H1 (cell line): ENCODE measurements around the gene ALPG. TPM values are rescaled to one million over a fixed set of nuclear protein-coding genes. Genes with fewer than 3 reads are reported as not detected.

Experiments used
- CTCF ChIA-PET: fragments of 300-600 bp; sonication (Branson Sonifier 250); formaldehyde crosslinking; loops from one replicate; lab custom pipeline; 2021; ENCODE audit not compliant: partially characterized antibody; lab: Charles Lee
- POLR2A ChIA-PET: fragments of 300-600 bp; sonication (Branson Sonifier 250); formaldehyde crosslinking; loops from one replicate; lab custom pipeline; 2021; ENCODE audit warnings: inconsistent platforms; ENCODE audit not compliant: partially characterized antibody; lab: Charles Lee
- DNase-seq, 2 experiments: peaks; one replicate each; pipeline versions ENCODE4 v3.0.0 to v3.0.0-alpha.2; 2010 to 2022; ENCODE audit warnings: low spot score in 2 of 2, low read depth in 1 of 2, mixed read lengths in 1 of 2
- FAIRE-seq: peaks from 2 replicates; lab custom pipeline; 2011; peaks lifted over from hg19 to GRCh38; lab: Jason Lieb, UNC
- H2AFZ ChIP-seq: 2 replicates; pipeline ENCODE4 v1.8.1; 2012; ENCODE audit warnings: low read length, inconsistent platforms
- H2AK5ac ChIP-seq: 2 replicates; pipeline ENCODE4 v1.6.1; 2013; ENCODE audit warnings: low read depth, low read length
- H2BK120ac ChIP-seq: replicated peaks from 2 replicates; pipeline ENCODE3; 2013; ENCODE audit warnings: low read depth, low read length, inconsistent platforms
- H2BK12ac ChIP-seq: 2 replicates; pipeline ENCODE4 v1.6.1; 2013; ENCODE audit warnings: low read depth, low read length
- H2BK15ac ChIP-seq: 2 replicates; pipeline ENCODE4 v1.6.1; 2013; ENCODE audit warnings: low read length
- H2BK20ac ChIP-seq: 2 replicates; pipeline ENCODE4 v1.6.1; 2013; ENCODE audit warnings: low read length
- H2BK5ac ChIP-seq: 2 replicates; pipeline ENCODE4 v1.6.1; 2013; ENCODE audit warnings: low read depth, low read length
- H3K14ac ChIP-seq: 2 replicates; pipeline ENCODE4 v1.6.1; 2013; ENCODE audit warnings: inconsistent platforms; ENCODE audit not compliant: insufficient read length
- H3K18ac ChIP-seq: 2 replicates; pipeline ENCODE4 v1.6.1; 2013; ENCODE audit warnings: low read length; ENCODE audit errors: extremely low read depth
- H3K23ac ChIP-seq: 2 replicates; pipeline ENCODE4 v1.6.1; 2013; ENCODE audit warnings: inconsistent platforms; ENCODE audit not compliant: insufficient read length
- H3K23me2 ChIP-seq: 2 replicates; pipeline ENCODE4 v1.6.1; 2013; ENCODE audit warnings: low read depth, low read length
- H3K27ac ChIP-seq: 2 replicates; pipeline ENCODE4 v1.6.1; 2011; ENCODE audit warnings: low read depth, low read length, inconsistent platforms
- H3K27me3 ChIP-seq, 4 experiments: replicated peaks in 1 of 4; 1 replicate in 1 of 4; 2 replicates in 3 of 4; pipeline versions ENCODE4 v1.6.1 to v1.8.1; 2011 to 2013; ENCODE audit warnings: low read length in 3 of 4, mild to moderate bottlenecking in 3 of 4, inconsistent platforms in 2 of 4, mixed read lengths in 2 of 4, moderate library complexity in 1 of 4; ENCODE audit not compliant: control insufficient read depth in 3 of 4, insufficient read depth in 3 of 4; ENCODE audit errors: extremely low read depth in 1 of 4
- H3K36me3 ChIP-seq, 4 experiments: 2 replicates each; pipeline versions ENCODE4 v1.6.1 to v1.8.1; 2011 to 2013; ENCODE audit warnings: mild to moderate bottlenecking in 4 of 4, low read length in 3 of 4, moderate library complexity in 2 of 4, control low read depth in 1 of 4, inconsistent platforms in 1 of 4; ENCODE audit not compliant: insufficient read depth in 4 of 4, control insufficient read depth in 2 of 4
- H3K4ac ChIP-seq: replicated peaks from 2 replicates; pipeline ENCODE3; 2013; ENCODE audit warnings: low read length, low read depth, mixed read lengths, inconsistent platforms; ENCODE audit not compliant: insufficient read length
- H3K4me1 ChIP-seq, 4 experiments: replicated peaks in 1 of 4; 1 replicate in 1 of 4; 2 replicates in 3 of 4; pipeline versions ENCODE4 v1.6.1 to v1.8.1; 2011 to 2013; ENCODE audit warnings: low read length in 3 of 4, inconsistent platforms in 2 of 4, mixed read lengths in 1 of 4; ENCODE audit not compliant: insufficient read depth in 4 of 4, control insufficient read depth in 3 of 4
- H3K4me2 ChIP-seq, 2 experiments: 2 replicates each; pipeline versions ENCODE4 v1.6.1 to v1.8.1; 2011 to 2013; ENCODE audit warnings: low read depth in 2 of 2, low read length in 2 of 2, control low read depth in 1 of 2, inconsistent platforms in 1 of 2, mild to moderate bottlenecking in 1 of 2; ENCODE audit not compliant: insufficient read depth in 1 of 2
- H3K4me3 ChIP-seq, 4 experiments: fragments of 200-600, 300-600 bp in 1 of 4; sonication (generic), shearing (Covaris generic), sonication (Bioruptor Twin) in 1 of 4; 2 replicates each; pipeline versions ENCODE4 v1.5.1 to v1.8.1; 2011 to 2016; ENCODE audit warnings: low read length in 4 of 4, low read depth in 3 of 4, control low read depth in 2 of 4, inconsistent platforms in 2 of 4, mild to moderate bottlenecking in 2 of 4, mixed read lengths in 1 of 4, moderate library complexity in 1 of 4; ENCODE audit not compliant: insufficient read depth in 2 of 4; ENCODE audit errors: extremely low read depth in 1 of 4
- H3K56ac ChIP-seq: replicated peaks from 2 replicates; pipeline ENCODE3; 2013; ENCODE audit warnings: low read depth, mild to moderate bottlenecking, mixed read lengths, low read length, inconsistent platforms; ENCODE audit not compliant: insufficient read length
- H3K79me1 ChIP-seq: 2 replicates; pipeline ENCODE4 v1.6.1; 2013; ENCODE audit warnings: low read depth, low read length, control low read depth
- H3K79me2 ChIP-seq, 2 experiments: 2 replicates each; pipeline versions ENCODE4 v1.6.1 to v1.8.1; 2012 to 2013; ENCODE audit warnings: low read length in 2 of 2, mild to moderate bottlenecking in 2 of 2, inconsistent platforms in 1 of 2; ENCODE audit not compliant: insufficient read depth in 2 of 2, control insufficient read depth in 1 of 2
- H3K9ac ChIP-seq, 4 experiments: replicated peaks in 1 of 4; 1 replicate in 1 of 4; 2 replicates in 3 of 4; pipeline versions ENCODE4 v1.6.1 to v1.8.1; 2011 to 2013; ENCODE audit warnings: low read depth in 3 of 4, low read length in 3 of 4, control low read depth in 2 of 4, mild to moderate bottlenecking in 2 of 4, moderate library complexity in 2 of 4, inconsistent platforms in 1 of 4; ENCODE audit errors: extremely low read depth in 1 of 4
- H3K9me3 ChIP-seq, 2 experiments: 2 replicates each; pipeline versions ENCODE4 v1.6.1 to v1.8.1; 2012 to 2013; ENCODE audit warnings: mild to moderate bottlenecking in 2 of 2, moderate library complexity in 2 of 2, control low read depth in 1 of 2, inconsistent platforms in 1 of 2, low read depth in 1 of 2, low read length in 1 of 2, mixed read lengths in 1 of 2; ENCODE audit not compliant: insufficient read depth in 2 of 2
- H4K20me1 ChIP-seq, 2 experiments: replicated peaks in 1 of 2; 2 replicates each; pipeline versions ENCODE3 to v1.8.1; 2011 to 2013; ENCODE audit warnings: inconsistent platforms in 2 of 2, low read length in 2 of 2, mild to moderate bottlenecking in 1 of 2; ENCODE audit not compliant: insufficient read depth in 2 of 2, control insufficient read depth in 1 of 2
- H4K5ac ChIP-seq: 2 replicates; pipeline ENCODE4 v1.6.1; 2013; ENCODE audit warnings: low read length, low read depth, mixed read lengths, inconsistent platforms; ENCODE audit not compliant: insufficient read length
- H4K8ac ChIP-seq: 2 replicates; pipeline ENCODE4 v1.8.0; 2013; ENCODE audit warnings: mild to moderate bottlenecking, moderate library complexity, low read length, inconsistent platforms; ENCODE audit not compliant: insufficient read depth; ENCODE audit errors: extremely low read depth
- H4K91ac ChIP-seq: replicated peaks from 2 replicates; pipeline ENCODE3; 2013; ENCODE audit warnings: low read length, mixed read lengths, inconsistent platforms; ENCODE audit not compliant: insufficient read length
- KDM1A ChIP-seq: fragments of 200-600, 300-600 bp; sonication (generic); IDR thresholded peaks from 2 replicates; pipeline ENCODE4 v1.7.1; 2016; ENCODE audit warnings: mild to moderate bottlenecking, low read length, borderline replicate concordance
- MAFK ChIP-seq: IDR thresholded peaks from 2 replicates; pipeline ENCODE4 v1.6.1; 2012; ENCODE audit warnings: low read depth, mild to moderate bottlenecking, improper control_type of control experiment, low read length
- TCF12 ChIP-seq: IDR thresholded peaks from 2 replicates; pipeline ENCODE4 v1.6.1; 2011; ENCODE audit warnings: low read depth, mild to moderate bottlenecking, low read length
- WGBS, 2 experiments: shearing (Covaris generic) in 1 of 2; methylation state at CpG; one replicate each; pipeline versions ENCODE4 v1.1.6 to v1.1.7; 2013 to 2015; ENCODE audit warnings: low lambda C conversion rate in 2 of 2, mixed read lengths in 2 of 2, inconsistent platforms in 1 of 2, low coverage in 1 of 2, missing lambda C conversion rate in 1 of 2; ENCODE audit not compliant: insufficient replicate concordance in 2 of 2, insufficient coverage in 1 of 2, insufficient read length in 1 of 2; ENCODE audit errors: extremely low coverage in 1 of 2, missing lambda C conversion rate in 1 of 2; 5-methylcytosine and 5-hydroxymethylcytosine counted together
- polyA plus RNA-seq, 7 experiments: library from polyadenylated mRNA; depleted of rRNA in 3 of 7; stranded (reverse) in 5 of 7; unstranded in 2 of 7; fragments of >200 nt in 5 of 7; fragments of 200-250 nt in 2 of 7; gene quantifications; 1 replicate in 5 of 7; 2 replicates in 1 of 7; 4 replicates in 1 of 7; pipeline versions ENCODE4 v1.2.1 to v1.2.3, GENCODE V29; 2011 to 2013; ENCODE audit warnings: missing spikeins in 2 of 7, mixed read lengths in 2 of 7
- total RNA-seq: library from RNA; stranded (reverse); fragmentation: NEBNext Ultra II Directional; extraction: Animal tissue kit (Norgen Biotek cat#: 25700); gene quantifications from 2 replicates; pipeline ENCODE4 v1.2.1, GENCODE V29; 2021

Gene ALPG
- total and polyA plus RNA-seq, 2 of the 8 experiments (the other 6 are each of a cell fraction or from before 2014, with no cell fraction given), result 0.56 to 2.1 TPM

DNA sequence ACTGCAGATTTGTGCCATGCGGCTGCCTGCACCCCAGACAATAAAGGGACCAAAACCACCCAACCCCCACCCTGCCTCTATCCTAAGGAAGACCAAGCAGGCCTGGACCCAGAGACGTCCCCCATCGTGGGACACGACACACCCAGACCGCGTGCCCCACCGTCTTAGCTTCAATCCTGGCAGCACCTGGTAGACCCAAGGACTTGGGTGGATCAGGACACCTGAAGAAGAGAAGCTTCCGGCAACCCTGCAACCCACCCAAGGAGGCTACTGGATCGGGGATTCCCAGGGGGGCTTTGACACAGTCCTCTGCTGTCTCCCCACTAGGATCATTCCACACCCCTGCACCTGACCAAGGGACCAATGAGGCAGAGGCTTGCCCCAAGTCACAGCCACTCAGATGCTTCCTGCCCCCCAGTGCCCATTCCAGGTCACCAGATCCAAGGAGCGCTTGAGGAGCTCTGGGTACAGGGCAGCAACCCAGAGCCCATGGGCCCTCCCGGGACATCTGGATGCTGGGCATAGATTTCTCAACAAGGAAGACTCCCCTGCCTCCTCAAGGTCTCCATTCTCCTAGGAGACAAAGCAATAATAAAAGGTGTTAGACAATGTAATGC, 52.9 kb downstream of the ALPG start:
- H2BK120ac ChIP-seq, result no peak overlapping the region
- no peak overlapping the region for H2AFZ ChIP-seq
- H4K8ac ChIP-seq, result peak overlapping the region; percentile 78; the same call in 1 of the 2 replicates
- H3K4me2 ChIP-seq, result no peak overlapping the region
- H3K23ac ChIP-seq, result no peak overlapping the region
- H2BK15ac ChIP-seq, result no peak overlapping the region
- peaks cover 0 to 3% (median 0%) of the 10 kb centered on the region in 4 experiments; a peak in 1 of 7 replicates for H3K4me1 ChIP-seq
- no peak overlapping the region for H2BK12ac ChIP-seq
- TF ChIP-seq TCF12, result no peak
- TF ChIP-seq MAFK, result no peak
- no peak for TF ChIP-seq KDM1A
- H3K36me3 ChIP-seq, result no peaks in the 10 kb centered on the region
- no peaks in the 10 kb centered on the region for H4K20me1 ChIP-seq
- H3K9ac ChIP-seq, result no peak overlapping the region
- ChIA-PET CTCF (interaction anchor here (0.6 to 7.9 kb wide), 6 partner anchors 13 to 65 kb away, joined by 3 to 66 read pairs (median 3); no protein-coding TSS in a partner anchor), POLR2A (interaction anchor here (0.7 kb wide), 1 partner anchor 65 kb away, joined by 3 read pairs; no protein-coding TSS in a partner anchor)
- no peak overlapping the region for H2BK5ac ChIP-seq
- H3K27me3 ChIP-seq, result no peaks in the 10 kb centered on the region
- H3K79me1 ChIP-seq, result no peaks in the 10 kb centered on the region
- no peak overlapping the region for H2BK20ac ChIP-seq
- H3K14ac ChIP-seq, result no peak overlapping the region
- H2AK5ac ChIP-seq, result no peak overlapping the region
- no peak overlapping the region for H3K18ac ChIP-seq
- H3K79me2 ChIP-seq, result no peaks in the 10 kb centered on the region
- H3K27ac ChIP-seq, result no peak overlapping the region
- no peaks in the 10 kb centered on the region; the same call in 1 of the 2 replicates for H3K23me2 ChIP-seq
- H4K91ac ChIP-seq, result no peak overlapping the region
- H4K5ac ChIP-seq, result no peak overlapping the region
- no peak overlapping the region for H3K56ac ChIP-seq
- FAIRE-seq (no peak), DNase-seq (no peak)
- no peaks in the 10 kb centered on the region for H3K9me3 ChIP-seq
- WGBS, 2 experiments, result 90% methylated on average over 11 of the region's 11 CpGs; no CpG with 5 or more reads in 1 of the 2 experiments
- H3K4me3 ChIP-seq, result no peak overlapping the region
- no peak overlapping the region for H3K4ac ChIP-seq
